Effector memory CD4-positive, alpha-beta T cell (primary cell): ENCODE measurements around the gene DOC2A.

Experiments used
- DNase-seq, 3 donors: peaks; one replicate each; pipeline ENCODE4 v3.0.0-alpha.2; 2020
- H3K27ac ChIP-seq: 2 replicates; pipeline ENCODE4 v1.7.0; 2013; ENCODE audit warnings: mild to moderate bottlenecking, low read length, moderate library complexity; ENCODE audit not compliant: insufficient read depth, poor library complexity, severe bottlenecking
- H3K27me3 ChIP-seq: replicated peaks from 2 replicates; pipeline ENCODE4 v1.7.0; 2013; ENCODE audit warnings: mild to moderate bottlenecking, low read length; ENCODE audit not compliant: insufficient read depth, control insufficient read depth, poor library complexity, severe bottlenecking
- H3K36me3 ChIP-seq: 2 replicates; pipeline ENCODE4 v1.7.0; 2013; ENCODE audit warnings: mild to moderate bottlenecking, low read length, moderate library complexity; ENCODE audit not compliant: control insufficient read depth, insufficient read depth
- H3K4me1 ChIP-seq: 2 replicates; pipeline ENCODE4 v1.7.0; 2013; ENCODE audit warnings: low read length, mild to moderate bottlenecking; ENCODE audit not compliant: control insufficient read depth, insufficient read depth, poor library complexity, severe bottlenecking
- H3K4me3 ChIP-seq: 2 replicates; pipeline ENCODE4 v1.7.0; 2013; ENCODE audit warnings: low read length, low read depth, mild to moderate bottlenecking; ENCODE audit not compliant: insufficient read depth, poor library complexity, severe bottlenecking
- H3K9me3 ChIP-seq: 2 replicates; pipeline ENCODE4 v1.7.0; 2013; ENCODE audit warnings: mild to moderate bottlenecking, low read length, moderate library complexity; ENCODE audit not compliant: control insufficient read depth

Gene DOC2A

DNA sequence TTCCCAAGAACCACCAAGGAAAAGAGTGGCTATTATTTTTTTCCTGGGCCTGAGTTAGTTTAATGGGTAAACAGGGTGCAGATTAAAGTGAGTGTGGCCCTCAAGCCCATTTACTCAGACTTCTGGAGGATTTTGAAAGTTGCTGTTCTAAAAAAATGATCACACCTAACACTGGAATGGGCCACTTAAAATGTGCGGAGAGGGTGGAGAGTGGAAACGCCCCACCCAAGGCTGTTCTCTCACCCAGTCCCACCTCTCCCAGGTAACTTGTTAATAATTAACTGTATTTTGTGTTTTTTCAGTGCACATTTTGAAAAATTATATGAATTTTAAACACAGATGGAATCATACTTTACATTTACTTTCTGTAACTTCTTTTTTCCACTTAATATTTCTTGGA, 20.8 kb downstream of the DOC2A start:
- H3K9me3 ChIP-seq: no peaks in the 10 kb centered on the region
- no peaks in the 10 kb centered on the region for H3K27me3 ChIP-seq
- no peak for DNase-seq
- H3K4me1 ChIP-seq: peaks cover 7% of the 10 kb centered on the region
- H3K36me3 ChIP-seq: peaks cover 75% of the 10 kb centered on the region
- no peak overlapping the region for H3K4me3 ChIP-seq
- no peak overlapping the region for H3K27ac ChIP-seq

DNA sequence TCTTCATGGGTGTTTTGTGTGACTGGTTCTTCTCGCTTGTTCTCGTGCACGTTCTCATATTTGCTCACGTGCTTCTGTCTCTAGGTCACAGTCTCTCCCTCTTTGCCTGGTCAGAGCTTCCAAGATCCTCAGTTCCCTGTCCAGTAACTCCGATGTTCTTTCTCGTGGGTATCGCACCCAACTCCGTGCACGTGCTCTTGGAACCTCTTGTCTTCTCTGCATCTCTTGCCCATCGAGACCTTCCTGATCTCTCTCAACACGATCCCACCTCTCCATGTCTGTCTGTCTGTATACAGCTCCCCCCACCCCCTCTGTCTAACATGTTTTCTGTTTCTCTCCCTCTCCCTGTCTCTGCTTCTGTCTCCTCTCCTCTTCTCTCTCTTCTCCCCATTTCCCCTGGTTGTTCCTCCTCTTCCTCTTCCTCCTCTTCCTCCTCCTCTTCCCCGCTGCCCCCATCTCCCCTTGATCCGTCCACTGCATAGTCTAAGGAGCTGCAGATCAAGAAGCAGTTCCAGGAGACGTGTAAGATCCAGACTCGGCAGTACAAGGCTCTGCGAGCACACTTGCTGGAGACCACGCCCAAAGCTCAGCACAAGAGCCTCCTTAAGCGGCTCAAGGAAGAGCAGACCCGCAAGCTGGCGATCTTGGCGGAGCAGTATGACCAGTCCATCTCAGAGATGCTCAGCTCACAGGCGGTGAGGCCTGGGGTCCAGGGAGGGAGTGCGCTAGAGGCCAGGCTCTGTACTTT, 21.5 kb downstream of the DOC2A start:
- no peaks in the 10 kb centered on the region for H3K4me1 ChIP-seq
- DNase-seq: no peak
- no peak overlapping the region for H3K27ac ChIP-seq
- peaks cover 83% of the 10 kb centered on the region for H3K36me3 ChIP-seq
- H3K27me3 ChIP-seq: no peaks in the 10 kb centered on the region
- H3K4me3 ChIP-seq: no peak overlapping the region
- H3K9me3 ChIP-seq: no peaks in the 10 kb centered on the region

DNA sequence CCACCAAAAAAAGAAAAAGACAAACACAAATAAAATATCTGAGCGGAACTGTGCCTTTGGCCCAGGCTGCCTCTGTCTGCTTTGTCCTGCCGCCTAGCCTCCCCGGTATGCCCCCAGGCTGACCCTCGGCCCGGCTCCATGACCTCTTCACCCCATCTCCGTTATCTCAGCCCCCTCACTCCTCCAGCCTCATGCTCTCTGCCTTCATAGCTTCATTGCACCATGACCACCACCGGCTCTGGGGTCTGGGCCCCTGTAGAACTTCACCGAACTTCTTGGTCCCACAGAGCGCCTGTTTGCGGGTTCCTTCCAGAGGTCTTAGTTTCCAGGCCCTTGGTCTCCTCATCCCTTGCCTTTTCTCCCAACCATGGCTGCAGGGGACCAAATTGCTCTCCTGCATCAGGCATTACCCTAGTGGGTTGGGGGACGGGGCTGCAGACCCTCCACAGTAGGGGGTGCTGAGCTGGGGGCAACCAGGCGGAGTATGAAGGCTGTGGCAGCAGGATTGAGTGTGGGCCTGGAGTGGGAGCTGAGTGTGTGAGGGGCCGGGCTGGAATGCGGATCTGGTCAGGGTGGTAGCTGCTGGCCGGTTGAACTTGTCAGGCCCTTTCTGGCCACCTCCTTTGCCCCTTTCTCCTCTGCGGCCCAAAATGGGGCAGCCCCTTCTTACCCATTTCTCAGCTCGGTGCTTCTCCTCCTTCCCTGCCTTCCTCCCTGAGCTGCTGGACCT, 22.3 kb downstream of the DOC2A start:
- no peak for DNase-seq
- H3K9me3 ChIP-seq: no peaks in the 10 kb centered on the region
- H3K36me3 ChIP-seq: peaks cover 90% of the 10 kb centered on the region
- no peaks in the 10 kb centered on the region for H3K4me1 ChIP-seq
- H3K4me3 ChIP-seq: no peak overlapping the region
- H3K27ac ChIP-seq: no peak overlapping the region
- no peaks in the 10 kb centered on the region for H3K27me3 ChIP-seq

DNA sequence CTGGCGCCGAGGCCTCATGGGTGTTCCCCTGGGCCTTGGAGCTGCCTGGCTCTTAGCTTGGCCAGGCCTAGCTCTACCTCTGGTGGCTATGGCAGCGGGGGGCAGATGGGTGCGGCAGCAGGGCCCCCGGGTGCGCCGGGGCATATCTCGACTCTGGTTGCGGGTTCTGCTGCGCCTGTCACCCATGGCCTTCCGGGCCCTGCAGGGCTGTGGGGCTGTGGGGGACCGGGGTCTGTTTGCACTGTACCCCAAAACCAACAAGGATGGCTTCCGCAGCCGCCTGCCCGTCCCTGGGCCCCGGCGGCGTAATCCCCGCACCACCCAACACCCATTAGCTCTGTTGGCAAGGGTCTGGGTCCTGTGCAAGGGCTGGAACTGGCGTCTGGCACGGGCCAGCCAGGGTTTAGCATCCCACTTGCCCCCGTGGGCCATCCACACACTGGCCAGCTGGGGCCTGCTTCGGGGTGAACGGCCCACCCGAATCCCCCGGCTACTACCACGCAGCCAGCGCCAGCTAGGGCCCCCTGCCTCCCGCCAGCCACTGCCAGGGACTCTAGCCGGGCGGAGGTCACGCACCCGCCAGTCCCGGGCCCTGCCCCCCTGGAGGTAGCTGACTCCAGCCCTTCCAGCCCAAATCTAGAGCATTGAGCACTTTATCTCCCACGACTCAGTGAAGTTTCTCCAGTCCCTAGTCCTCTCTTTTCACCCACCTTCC, 23.3 kb downstream of the DOC2A start:
- no peak for DNase-seq
- Histone ChIP-seq H3K9me3 (no peaks in the 10 kb centered on the region), H3K27me3 (no peaks in the 10 kb centered on the region), H3K4me1 (no peaks in the 10 kb centered on the region), H3K36me3 (peaks cover 91% of the 10 kb centered on the region), H3K27ac (no peak overlapping the region), H3K4me3 (no peak overlapping the region)

DNA sequence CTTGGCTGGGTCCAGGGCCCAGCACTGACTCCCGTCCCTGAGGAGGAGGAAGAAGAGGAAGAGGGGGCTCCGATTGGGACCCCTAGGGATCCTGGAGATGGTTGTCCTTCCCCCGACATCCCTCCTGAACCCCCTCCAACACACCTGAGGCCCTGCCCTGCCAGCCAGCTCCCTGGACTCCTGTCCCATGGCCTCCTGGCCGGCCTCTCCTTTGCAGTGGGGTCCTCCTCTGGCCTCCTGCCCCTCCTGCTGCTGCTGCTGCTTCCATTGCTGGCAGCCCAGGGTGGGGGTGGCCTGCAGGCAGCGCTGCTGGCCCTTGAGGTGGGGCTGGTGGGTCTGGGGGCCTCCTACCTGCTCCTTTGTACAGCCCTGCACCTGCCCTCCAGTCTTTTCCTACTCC, 23.9 kb downstream of the DOC2A start:
- Histone ChIP-seq H3K4me1 (no peaks in the 10 kb centered on the region), H3K4me3 (no peak overlapping the region), H3K27ac (no peak overlapping the region), H3K9me3 (no peaks in the 10 kb centered on the region), H3K36me3 (peaks cover 91% of the 10 kb centered on the region), H3K27me3 (no peaks in the 10 kb centered on the region)
- DNase-seq: no peak

DNA sequence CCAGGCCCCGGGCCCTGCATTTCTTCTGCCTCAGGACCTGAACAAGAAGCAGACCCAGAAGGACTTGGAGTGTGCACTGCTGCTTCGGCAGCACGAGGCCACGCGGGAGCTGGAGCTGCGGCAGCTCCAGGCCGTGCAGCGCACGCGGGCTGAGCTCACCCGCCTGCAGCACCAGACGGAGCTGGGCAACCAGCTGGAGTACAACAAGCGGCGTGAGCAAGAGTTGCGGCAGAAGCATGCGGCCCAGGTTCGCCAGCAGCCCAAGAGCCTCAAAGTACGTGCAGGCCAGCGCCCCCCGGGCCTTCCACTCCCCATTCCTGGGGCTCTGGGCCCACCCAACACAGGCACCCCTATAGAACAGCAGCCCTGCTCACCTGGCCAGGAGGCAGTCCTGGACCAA, 24.6 kb downstream of the DOC2A start:
- peaks cover 93% of the 10 kb centered on the region for H3K36me3 ChIP-seq
- H3K9me3 ChIP-seq: no peaks in the 10 kb centered on the region
- no peaks in the 10 kb centered on the region for H3K4me1 ChIP-seq
- H3K27ac ChIP-seq: no peak overlapping the region
- no peak overlapping the region for H3K4me3 ChIP-seq
- no peaks in the 10 kb centered on the region for H3K27me3 ChIP-seq
- no peak for DNase-seq

DNA sequence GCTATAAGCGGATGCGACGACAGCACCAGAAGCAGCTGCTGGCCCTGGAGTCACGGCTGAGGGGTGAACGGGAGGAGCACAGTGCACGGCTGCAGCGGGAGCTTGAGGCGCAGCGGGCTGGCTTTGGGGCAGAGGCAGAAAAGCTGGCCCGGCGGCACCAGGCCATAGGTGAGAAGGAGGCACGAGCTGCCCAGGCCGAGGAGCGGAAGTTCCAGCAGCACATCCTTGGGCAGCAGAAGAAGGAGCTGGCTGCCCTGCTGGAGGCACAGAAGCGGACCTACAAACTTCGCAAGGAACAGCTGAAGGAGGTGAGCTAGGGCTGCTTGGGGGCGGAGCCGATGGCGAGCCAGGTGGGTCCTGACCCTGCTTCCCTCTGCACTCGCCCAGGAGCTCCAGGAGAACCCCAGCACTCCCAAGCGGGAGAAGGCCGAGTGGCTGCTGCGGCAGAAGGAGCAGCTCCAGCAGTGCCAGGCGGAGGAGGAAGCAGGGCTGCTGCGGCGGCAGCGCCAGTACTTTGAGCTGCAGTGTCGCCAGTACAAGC, 25.5 kb downstream of the DOC2A start:
- no peaks in the 10 kb centered on the region for H3K27me3 ChIP-seq
- no peaks in the 10 kb centered on the region for H3K9me3 ChIP-seq
- DNase-seq: no peak
- no peaks in the 10 kb centered on the region for H3K4me1 ChIP-seq
- no peak overlapping the region for H3K27ac ChIP-seq
- H3K4me3 ChIP-seq: no peak overlapping the region
- H3K36me3 ChIP-seq: peaks cover 95% of the 10 kb centered on the region

DNA sequence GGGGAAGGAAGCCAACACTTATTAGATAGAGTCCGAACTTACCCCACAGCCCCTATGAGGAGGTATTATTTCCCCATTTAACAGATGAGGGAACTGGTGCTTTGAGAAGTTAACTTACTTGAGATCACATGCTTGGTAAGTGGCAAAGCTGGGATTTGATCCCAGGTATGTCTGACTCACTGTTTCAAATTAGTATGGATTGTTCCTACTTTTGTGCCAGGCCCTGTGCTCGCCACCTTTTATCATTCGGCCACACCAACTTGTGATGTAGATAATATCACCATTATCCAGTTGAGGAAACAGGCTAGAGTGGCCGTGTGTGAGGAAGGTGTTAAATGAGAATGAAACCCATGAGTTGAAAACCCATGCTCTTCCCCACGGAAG, 26.1 kb downstream of the DOC2A start:
- no peaks in the 10 kb centered on the region for H3K4me1 ChIP-seq
- H3K27me3 ChIP-seq: no peaks in the 10 kb centered on the region
- no peaks in the 10 kb centered on the region for H3K9me3 ChIP-seq
- H3K4me3 ChIP-seq: no peak overlapping the region
- peaks cover 97% of the 10 kb centered on the region for H3K36me3 ChIP-seq
- no peak overlapping the region for H3K27ac ChIP-seq
- DNase-seq: no peak

DNA sequence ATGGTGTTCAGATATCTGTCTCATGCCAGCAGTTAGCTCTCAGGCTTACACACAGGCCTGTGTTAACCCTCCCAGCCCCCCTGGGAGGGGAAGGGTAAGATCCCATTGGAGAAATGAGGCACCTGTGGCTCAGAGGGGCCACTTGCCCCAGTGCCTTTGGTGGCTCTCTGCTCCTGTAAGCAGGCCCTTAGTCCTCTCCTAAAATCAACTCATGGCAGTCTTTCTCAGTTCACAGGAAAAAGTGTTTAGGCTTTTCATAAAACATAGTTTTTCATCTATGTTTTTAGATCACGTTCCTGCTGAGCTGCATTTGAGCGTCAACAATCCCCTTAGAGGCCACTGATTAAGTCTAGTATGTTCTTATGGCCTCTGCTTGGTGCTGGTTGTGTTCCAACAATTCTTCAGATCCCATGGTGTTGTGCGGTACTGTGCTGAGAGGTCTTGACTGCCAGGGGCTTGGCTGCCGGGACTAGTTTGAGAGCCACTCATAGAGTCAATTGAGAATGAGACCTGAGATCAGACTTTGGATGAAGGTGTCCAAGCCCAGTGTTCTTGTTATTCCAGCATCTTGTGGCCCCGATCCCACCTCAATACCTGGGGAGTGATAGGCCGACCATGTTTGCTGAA, 26.6 kb downstream of the DOC2A start:
- H3K9me3 ChIP-seq: no peaks in the 10 kb centered on the region
- no peaks in the 10 kb centered on the region for H3K4me1 ChIP-seq
- no peak for DNase-seq
- H3K27me3 ChIP-seq: no peaks in the 10 kb centered on the region
- H3K27ac ChIP-seq: no peak overlapping the region
- peaks cover 97% of the 10 kb centered on the region for H3K36me3 ChIP-seq
- H3K4me3 ChIP-seq: no peak overlapping the region
